GM12874 (cell line): ENCODE data around the gene FAM13C.

Source experiments
- TF ChIP-seq, protein P1 (sequence below): IDR thresholded peaks from 2 replicates; pipeline ENCODE4 v1.5.1; 2011; ENCODE audit warnings: low read depth, mild to moderate bottlenecking, control low read depth, low read length, moderate library complexity; ENCODE audit not compliant: insufficient read depth

FAM13C gene

DNA sequence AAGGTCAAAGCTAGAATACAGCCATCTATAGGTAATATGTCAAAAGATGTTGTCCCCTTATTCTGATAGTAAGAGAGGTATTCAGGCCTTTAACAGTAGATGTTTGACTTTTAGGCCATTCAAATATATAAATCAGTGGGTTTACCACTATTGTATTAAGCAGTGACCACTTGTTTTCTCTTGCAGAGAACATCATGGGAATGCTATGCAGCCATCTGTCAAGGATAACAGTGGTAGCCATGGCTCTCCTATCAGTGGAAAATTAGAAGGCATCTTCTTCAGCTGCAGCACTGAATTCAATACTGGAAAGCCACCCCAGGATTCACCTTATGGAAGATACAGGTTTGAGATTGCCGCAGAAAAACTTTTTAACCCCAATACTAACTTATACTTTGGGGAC, 117.5 kb downstream of the FAM13C start:
- TF ChIP-seq, protein P1, sequence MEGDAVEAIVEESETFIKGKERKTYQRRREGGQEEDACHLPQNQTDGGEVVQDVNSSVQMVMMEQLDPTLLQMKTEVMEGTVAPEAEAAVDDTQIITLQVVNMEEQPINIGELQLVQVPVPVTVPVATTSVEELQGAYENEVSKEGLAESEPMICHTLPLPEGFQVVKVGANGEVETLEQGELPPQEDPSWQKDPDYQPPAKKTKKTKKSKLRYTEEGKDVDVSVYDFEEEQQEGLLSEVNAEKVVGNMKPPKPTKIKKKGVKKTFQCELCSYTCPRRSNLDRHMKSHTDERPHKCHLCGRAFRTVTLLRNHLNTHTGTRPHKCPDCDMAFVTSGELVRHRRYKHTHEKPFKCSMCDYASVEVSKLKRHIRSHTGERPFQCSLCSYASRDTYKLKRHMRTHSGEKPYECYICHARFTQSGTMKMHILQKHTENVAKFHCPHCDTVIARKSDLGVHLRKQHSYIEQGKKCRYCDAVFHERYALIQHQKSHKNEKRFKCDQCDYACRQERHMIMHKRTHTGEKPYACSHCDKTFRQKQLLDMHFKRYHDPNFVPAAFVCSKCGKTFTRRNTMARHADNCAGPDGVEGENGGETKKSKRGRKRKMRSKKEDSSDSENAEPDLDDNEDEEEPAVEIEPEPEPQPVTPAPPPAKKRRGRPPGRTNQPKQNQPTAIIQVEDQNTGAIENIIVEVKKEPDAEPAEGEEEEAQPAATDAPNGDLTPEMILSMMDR, result no peak

DNA sequence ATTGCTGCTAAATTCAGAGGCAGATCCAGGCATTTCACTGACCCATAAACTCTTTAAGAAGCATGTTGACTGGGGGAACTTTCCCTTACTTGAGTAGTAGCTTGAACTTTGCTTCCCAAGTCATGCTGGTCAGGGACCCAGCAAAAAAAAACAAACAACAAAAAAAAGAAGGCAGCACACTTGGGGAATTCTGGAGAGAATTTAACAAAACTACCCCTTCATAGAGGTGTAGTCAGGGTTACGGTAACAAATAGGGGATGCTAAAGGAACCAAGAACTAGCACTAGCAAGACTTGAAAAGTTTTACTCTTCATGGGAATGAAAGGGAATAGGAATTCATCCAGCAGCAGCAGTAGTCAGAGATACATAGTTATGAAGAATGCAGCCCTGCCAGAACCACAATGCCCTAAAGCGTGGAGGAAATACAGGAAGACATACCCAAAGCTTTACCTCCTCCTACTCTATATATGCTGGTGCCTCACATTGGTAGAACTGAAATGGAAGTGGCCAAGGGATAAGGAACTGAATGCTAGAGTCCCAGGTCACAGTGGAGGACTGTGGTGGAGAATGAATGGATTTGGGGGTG, 118.6 kb downstream of the FAM13C start:
- TF ChIP-seq, protein P1, result no peak

DNA sequence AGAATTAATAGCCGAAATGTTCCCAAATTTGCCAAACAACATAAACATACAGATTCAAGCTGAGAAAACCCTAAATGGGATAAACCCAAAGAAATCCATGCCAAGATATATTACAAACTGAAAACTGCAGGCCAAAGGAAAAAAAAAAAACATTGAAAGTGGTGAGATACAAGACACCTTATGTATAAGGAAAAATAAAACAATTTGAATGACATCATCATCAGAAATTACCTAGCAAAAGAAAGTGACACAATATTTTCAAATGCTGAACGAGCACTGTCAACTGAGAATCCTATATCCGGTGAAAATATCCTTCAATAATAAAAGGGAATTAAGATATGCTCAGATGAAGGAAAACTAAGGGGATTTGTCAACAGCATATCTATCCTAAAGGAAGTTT, 119.4 kb downstream of the FAM13C start:
- TF ChIP-seq, protein P1, result no peak

DNA sequence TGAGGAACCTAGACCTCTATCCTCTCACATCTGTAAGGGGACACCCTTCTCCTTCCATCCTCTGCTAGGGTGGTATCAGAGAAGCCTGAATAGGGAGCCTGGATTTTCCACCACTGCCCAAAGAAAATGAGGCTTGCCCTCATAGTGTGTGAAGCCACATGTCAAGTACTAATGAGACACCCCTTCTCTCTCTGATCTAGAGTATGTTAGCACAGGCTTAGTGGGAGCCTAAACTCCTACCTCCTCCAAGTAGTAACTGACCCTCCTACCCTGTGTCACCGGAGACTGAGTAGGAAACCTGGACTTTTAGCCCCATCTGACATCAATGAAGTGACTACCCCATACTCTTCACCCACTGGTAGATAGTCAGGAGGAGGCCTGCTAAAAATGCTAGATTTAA, 120.3 kb downstream of the FAM13C start:
- TF ChIP-seq, protein P1, result no peak

DNA sequence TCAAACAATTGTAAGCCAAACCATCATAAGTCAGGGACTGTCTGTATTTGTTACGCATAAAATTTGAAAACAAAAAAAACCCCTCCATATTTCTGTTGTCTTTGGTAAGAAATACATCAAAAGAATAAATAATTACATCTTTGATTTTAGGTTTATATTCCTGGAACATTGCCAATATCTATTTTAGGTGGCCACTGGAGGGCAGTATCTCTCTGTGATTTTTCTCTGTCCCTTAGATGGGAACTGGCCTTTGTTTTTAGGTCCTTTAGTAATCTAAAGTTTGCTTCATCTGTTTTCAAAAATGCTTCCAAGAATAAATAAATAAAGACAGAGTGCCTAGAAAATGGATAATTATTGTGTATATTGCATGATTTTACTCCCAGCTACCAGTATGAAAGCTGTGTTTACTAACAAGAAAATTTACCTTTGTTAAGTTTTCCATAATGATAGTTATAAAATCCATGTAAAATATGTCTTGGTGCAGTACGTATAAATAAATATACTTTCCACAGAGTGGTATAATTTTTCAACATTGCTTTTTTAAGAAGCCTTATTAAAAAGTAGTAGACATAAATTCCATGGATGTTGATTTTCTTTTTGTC, 121.7 kb downstream of the FAM13C start:
- TF ChIP-seq, protein P1, result peak; percentile 27; the same call in 1 of the 2 replicates

DNA sequence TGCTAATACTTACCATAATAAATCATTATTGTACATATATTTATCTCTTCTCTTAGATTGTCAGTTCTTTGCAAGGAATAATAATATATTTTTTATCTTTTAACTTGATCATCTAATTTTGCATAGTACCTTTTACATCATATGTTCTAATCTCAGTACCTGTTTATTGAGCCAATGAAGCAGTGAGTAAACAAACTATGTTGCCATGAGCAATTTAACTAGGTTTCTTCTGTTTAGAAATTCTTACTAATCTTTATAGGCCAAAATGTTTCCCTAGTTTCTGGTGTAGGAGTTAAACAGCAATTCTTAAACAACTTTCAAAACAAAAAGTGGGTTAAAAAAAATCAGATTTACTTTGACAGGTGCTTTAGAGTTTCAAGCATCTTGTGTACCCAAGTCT, 124.6 kb downstream of the FAM13C start:
- TF ChIP-seq, protein P1, result no peak

DNA sequence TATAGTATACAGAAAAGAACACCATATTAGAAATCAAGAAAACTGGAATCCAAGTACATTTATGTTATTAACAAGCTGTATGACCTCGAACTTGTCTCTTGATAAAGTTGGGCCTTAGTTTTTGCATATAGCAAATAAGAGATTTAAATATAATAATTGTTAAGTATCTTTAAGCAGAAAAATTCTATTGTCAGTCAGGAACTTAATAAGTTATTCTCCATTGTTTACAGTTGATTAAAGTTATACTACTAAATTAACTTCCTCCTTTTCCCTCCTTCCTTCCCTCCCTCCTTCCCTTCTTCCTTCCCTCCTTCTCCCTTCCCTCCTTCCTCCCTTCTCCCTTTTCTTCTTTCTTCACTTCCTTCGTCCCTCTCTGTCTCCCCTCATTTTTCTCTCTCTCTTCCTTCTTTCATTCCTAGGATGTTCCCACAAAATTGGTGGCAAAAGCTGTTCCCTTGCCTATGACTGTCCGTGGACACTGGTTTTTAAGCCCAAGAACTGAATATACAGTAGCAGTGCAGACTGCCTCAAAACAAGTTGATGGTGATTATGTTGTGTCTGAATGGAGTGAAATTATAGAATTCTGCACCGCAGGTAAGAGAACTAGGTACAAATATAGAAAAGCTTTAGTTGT, 126.2 kb downstream of the FAM13C start:
- TF ChIP-seq, protein P1, result no peak
